Ovary (tissue), 3 donors: Measurements from ENCODE around the gene COL28A1.

Experiments used
- POLR2A ChIP-seq: fragments of 450-650 bp; IDR thresholded peaks from one replicate; pipeline ENCODE4 v1.6.1; 2017; ENCODE audit warnings: antibody characterized with exemption, mild to moderate bottlenecking, moderate library complexity
- TF ChIP-seq, protein P1 (sequence below), 3 donors: fragments of 450-650 bp in 2 of 3; fragments of 200-600 bp in 1 of 3; IDR thresholded peaks; one replicate each; pipeline versions ENCODE4 v1.5.1 to v1.8.0; 2016 to 2022; ENCODE audit warnings: antibody characterized with exemption in 3 of 3, mild to moderate bottlenecking in 1 of 3
- donor health status: DM: no; HTN: no; CAD: no.

DNA sequence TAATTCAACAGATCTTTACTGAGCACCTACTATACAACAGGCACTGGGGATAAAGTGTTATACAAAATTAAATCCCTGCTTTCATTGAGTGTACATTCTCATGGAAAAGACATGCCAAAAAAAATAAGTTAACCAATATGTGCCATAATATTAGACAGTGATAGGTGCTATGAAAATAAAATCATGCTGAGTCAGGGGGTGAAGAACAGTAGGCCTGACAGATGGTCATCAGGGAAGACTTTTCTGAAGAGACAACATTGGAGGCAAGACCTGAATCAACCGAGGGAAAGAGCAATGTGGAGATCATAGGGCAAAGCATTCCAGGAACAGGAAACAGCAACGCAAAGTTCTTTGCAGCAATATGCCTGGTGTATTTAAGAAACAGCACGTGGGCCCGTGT, 217.8 kb downstream of the COL28A1 start:
- no peak for TF ChIP-seq POLR2A
- TF ChIP-seq, protein P1, sequence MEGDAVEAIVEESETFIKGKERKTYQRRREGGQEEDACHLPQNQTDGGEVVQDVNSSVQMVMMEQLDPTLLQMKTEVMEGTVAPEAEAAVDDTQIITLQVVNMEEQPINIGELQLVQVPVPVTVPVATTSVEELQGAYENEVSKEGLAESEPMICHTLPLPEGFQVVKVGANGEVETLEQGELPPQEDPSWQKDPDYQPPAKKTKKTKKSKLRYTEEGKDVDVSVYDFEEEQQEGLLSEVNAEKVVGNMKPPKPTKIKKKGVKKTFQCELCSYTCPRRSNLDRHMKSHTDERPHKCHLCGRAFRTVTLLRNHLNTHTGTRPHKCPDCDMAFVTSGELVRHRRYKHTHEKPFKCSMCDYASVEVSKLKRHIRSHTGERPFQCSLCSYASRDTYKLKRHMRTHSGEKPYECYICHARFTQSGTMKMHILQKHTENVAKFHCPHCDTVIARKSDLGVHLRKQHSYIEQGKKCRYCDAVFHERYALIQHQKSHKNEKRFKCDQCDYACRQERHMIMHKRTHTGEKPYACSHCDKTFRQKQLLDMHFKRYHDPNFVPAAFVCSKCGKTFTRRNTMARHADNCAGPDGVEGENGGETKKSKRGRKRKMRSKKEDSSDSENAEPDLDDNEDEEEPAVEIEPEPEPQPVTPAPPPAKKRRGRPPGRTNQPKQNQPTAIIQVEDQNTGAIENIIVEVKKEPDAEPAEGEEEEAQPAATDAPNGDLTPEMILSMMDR (IDR thresholded peaks at IDR 0.05), result no peak
